NT2/D1 (cell line): ENCODE results near the gene KANSL1L.
A peak's percentile ranks its signal among the peaks of the same experiment; 100 is the strongest.

ENCODE experiments used
- DNase-seq: peaks from one replicate; pipeline ENCODE4 v3.0.0-alpha.2; 2011; ENCODE audit warnings: low read depth, low spot score
- H3K27me3 ChIP-seq: 2 replicates; pipeline ENCODE4 v1.6.0; 2011; ENCODE audit warnings: mild to moderate bottlenecking; ENCODE audit not compliant: insufficient read length, insufficient read depth
- H3K36me3 ChIP-seq: 2 replicates; pipeline ENCODE4 v1.6.1; 2011; ENCODE audit warnings: mild to moderate bottlenecking, low read length, mixed read lengths; ENCODE audit not compliant: insufficient read depth, insufficient read length
- H3K4me1 ChIP-seq: 2 replicates; pipeline ENCODE4 v1.5.1; 2011; ENCODE audit not compliant: insufficient read depth, insufficient read length
- H3K4me3 ChIP-seq: 2 replicates; pipeline ENCODE4 v1.5.1; 2011; ENCODE audit warnings: low read depth; ENCODE audit not compliant: insufficient read length
- H3K9ac ChIP-seq: 2 replicates; pipeline ENCODE4 v1.6.0; 2011; ENCODE audit warnings: low read depth; ENCODE audit not compliant: insufficient read length
- H3K9me3 ChIP-seq: 2 replicates; pipeline ENCODE4 v1.5.1; 2011; ENCODE audit warnings: mild to moderate bottlenecking, low read length; ENCODE audit not compliant: insufficient read depth
- SUZ12 ChIP-seq: IDR thresholded peaks from 2 replicates; pipeline ENCODE4 v1.6.1; 2011; ENCODE audit not compliant: insufficient read length, insufficient read depth; ENCODE audit errors: extremely low read depth
- YY1 ChIP-seq: IDR thresholded peaks from 2 replicates; pipeline ENCODE4 v1.6.1; 2011; ENCODE audit not compliant: insufficient read length, insufficient read depth
- ZNF274 ChIP-seq: IDR thresholded peaks from 2 replicates; pipeline ENCODE4 v1.6.1; 2011; ENCODE audit warnings: mild to moderate bottlenecking, low read depth, low read length

The KANSL1L gene

DNA sequence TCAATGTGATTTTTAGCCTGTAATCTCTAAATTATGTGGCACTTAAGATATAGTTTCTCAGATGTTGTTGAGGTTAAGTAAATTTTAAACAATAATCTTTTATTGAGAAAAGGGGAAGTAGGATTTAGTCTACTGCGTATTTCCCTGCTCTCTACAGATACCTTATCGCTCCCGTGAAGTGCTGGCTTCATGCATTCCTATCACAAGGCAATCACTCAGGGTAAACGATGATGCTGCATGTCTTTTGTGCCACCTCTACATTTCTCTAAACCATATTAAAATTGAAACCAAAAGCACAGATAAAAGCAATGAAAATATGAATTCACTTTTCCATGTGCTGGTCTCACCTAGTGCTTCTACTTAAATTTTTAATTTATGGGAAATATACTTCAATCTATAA is 183.2 kb downstream of the KANSL1L start:
- no peaks in the 10 kb centered on the region for H3K4me1 ChIP-seq
- H3K9me3 ChIP-seq = no peaks in the 10 kb centered on the region
- no peaks in the 10 kb centered on the region for H3K36me3 ChIP-seq
- TF ChIP-seq YY1 (no peak), SUZ12 (no peak)
- H3K9ac ChIP-seq = no peak overlapping the region
- H3K4me3 ChIP-seq = no peak overlapping the region
- no peaks in the 10 kb centered on the region for H3K27me3 ChIP-seq
- no peak for DNase-seq

DNA sequence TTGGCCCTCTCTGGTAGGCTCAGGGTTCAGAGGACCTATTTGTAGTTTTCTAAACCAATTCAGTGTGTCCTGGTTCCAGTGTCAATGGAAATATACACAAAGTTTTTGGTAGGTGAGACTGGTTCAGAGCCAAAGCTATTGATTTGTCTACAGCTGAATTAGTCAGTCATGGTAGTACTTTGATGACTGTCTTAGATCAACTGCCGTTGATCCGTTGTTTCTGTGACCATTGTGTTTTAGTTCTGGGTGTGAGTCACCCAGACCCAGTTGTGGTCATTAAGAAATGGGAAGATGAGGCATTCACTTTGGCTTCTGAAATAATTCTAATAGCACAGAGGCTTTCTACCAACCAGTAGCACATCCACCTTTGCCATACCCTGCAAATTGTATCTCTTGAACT is 184.8 kb downstream of the KANSL1L start:
- Histone ChIP-seq H3K9ac (no peak overlapping the region), H3K36me3 (no peaks in the 10 kb centered on the region), H3K4me3 (no peak overlapping the region), H3K4me1 (no peaks in the 10 kb centered on the region), H3K9me3 (no peaks in the 10 kb centered on the region), H3K27me3 (no peaks in the 10 kb centered on the region)
- DNase-seq = no peak
- TF ChIP-seq ZNF274 (no peak), SUZ12 (no peak), YY1 (no peak)

DNA sequence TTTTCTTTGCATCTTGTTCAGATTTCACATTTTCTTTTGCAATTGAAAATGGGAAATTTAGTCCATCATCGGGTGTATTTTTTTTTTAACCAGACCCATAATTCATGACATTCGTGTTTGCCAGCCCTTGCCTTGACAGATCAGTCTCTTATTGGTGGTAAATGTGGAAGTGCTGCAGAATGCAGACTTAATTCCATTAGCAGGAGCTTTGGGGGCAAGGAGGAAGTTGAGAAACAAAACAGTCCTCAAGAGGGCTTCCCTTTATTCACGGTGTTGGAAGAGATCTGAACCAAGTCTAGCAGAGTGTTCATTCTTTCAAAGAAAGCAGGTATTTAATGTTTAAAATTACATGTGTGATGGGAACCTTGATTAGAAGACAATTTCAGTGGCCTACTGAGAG is 185.3 kb downstream of the KANSL1L start:
- Histone ChIP-seq H3K9ac (no peak overlapping the region), H3K4me1 (no peaks in the 10 kb centered on the region), H3K27me3 (no peaks in the 10 kb centered on the region), H3K9me3 (no peaks in the 10 kb centered on the region), H3K4me3 (no peak overlapping the region), H3K36me3 (no peaks in the 10 kb centered on the region)
- no peak for DNase-seq
- TF ChIP-seq ZNF274 (no peak), SUZ12 (no peak), YY1 (no peak)

DNA sequence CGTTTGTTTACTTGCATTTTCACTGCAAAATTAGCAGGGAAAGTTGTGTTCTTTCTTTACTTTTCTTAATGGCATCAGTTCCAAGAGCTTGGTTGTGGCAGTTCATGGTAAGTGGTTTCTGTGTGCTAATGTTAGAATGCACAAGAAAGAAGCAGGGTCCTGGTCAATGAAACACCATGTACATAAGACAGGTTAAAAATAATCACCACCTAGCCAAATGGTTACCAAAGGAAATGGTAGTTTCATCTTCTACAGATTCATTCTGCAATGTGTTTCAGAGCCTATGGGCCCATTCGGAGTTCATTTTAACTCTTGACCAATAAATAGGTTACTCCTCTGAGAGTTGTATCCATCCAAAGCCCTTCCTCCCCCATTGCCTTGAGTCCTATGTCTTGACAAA is 186.9 kb downstream of the KANSL1L start:
- Histone ChIP-seq H3K4me1 (no peaks in the 10 kb centered on the region), H3K9ac (no peak overlapping the region), H3K9me3 (no peaks in the 10 kb centered on the region), H3K36me3 (no peaks in the 10 kb centered on the region), H3K27me3 (no peaks in the 10 kb centered on the region), H3K4me3 (no peak overlapping the region)
- TF ChIP-seq ZNF274 (no peak), YY1 (no peak), SUZ12 (no peak)
- no peak for DNase-seq

DNA sequence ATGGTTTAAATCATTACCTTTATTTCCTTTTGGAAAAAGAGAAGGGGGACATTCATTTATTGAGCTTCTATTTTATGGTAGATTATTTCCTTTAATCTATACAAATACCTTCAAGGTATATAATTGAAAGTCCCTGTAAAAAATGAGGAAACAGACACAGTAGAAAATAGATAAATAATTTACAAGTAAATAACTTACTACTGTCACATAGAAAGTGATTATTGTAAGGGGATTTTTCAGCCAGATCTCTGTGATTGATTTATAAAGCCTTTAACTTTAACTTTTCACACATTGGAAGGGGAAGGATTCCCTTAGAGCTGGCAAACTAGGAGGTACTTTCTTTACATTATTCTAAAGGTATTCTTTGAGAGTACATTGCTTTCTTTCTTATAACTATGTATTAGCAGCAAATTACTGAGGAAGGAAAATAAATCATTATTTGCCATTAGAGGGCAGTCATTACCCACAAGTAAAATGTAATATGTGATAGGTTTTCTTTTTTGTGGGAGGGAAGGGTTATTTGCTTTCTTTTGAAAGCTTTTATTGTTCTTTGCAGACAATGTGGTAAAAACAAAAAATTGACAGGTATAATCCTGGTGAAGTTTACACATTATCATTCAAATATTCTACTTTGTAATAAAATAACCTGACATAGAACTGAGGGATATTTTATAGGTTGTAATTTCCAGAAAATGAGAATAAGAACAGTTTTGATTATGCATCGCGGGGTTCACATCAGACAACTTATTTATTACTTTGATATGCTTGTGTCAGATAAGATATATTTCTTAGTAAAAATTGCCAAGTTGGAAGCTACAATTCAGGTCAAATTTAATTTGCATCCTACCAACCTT is 193.6 kb downstream of the KANSL1L start:
- Histone ChIP-seq H3K4me1 (no peaks in the 10 kb centered on the region), H3K9ac (no peak overlapping the region), H3K9me3 (no peaks in the 10 kb centered on the region), H3K36me3 (no peaks in the 10 kb centered on the region), H3K4me3 (no peak overlapping the region), H3K27me3 (no peaks in the 10 kb centered on the region)
- no peak for TF ChIP-seq YY1
- DNase-seq = peak; percentile 8

DNA sequence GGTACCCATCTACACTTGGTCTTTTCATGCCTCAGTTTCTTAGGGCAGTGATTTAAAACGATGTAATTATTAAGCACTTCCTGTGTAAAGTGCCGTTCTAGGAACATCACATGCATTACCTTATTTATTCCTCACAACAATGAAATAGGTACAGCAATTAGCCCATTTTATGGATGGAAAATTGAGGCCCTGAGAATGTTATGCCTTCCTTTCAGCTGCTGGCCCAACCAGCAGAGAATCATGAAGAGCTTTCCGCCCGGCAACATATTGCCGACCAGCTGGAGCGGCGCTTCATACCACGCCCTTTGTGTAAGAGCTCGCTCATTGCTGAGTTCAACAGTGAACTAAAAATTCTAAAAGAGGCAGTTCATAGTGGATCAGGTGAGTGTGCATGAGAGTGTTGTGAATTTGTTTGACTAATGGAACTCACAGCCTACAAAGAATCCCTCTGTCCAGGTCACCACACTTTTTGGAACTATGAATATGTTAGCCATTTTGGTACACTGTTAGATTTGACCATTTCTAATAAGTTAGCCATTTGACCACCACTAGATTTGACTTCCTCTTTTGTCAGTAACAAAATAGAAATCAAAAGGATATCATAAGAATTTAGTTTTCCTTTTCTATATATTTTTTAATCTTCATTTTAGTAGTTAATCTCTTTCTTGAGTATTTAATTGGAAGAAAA is 194.4 kb downstream of the KANSL1L start:
- no peak overlapping the region for H3K4me3 ChIP-seq
- H3K27me3 ChIP-seq = no peaks in the 10 kb centered on the region
- H3K9ac ChIP-seq = no peak overlapping the region
- no peaks in the 10 kb centered on the region for H3K4me1 ChIP-seq
- no peaks in the 10 kb centered on the region for H3K36me3 ChIP-seq
- DNase-seq = no peak
- TF ChIP-seq YY1 (no peak), ZNF274 (no peak), SUZ12 (no peak)
- H3K9me3 ChIP-seq = no peaks in the 10 kb centered on the region

DNA sequence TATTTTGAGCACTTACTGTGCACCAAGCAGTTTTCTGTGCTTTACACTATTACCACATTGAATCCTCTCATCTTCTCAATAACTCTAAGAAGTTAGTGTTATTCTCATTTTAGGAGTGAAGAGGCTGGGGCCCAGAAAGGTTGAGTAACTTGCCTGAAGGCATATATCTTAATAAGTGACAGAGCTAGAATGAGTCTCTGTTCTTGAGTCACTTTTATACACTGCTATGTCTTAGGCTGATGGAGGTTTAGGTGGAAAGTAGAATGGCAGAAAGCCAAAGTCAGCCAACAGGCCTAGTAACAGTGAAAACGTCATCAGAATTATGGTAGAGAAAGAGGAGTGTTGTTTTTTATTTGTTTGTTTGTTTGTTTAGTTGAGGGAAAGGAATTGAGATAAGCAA is 196.6 kb downstream of the KANSL1L start:
- Histone ChIP-seq H3K36me3 (no peaks in the 10 kb centered on the region), H3K9ac (no peak overlapping the region), H3K4me3 (no peak overlapping the region), H3K4me1 (no peaks in the 10 kb centered on the region), H3K27me3 (no peaks in the 10 kb centered on the region), H3K9me3 (no peaks in the 10 kb centered on the region)
- no peak for TF ChIP-seq SUZ12
- no peak for DNase-seq
